ENCODE results near the gene HS3ST3A1. TPM values are rescaled to one million over a fixed set of nuclear protein-coding genes. Genes with fewer than 3 reads are reported as not detected.

Gene HS3ST3A1
- total and polyA plus RNA-seq, 2 experiments from 2014 or later, result 5.4 to 24.1 TPM

DNA sequence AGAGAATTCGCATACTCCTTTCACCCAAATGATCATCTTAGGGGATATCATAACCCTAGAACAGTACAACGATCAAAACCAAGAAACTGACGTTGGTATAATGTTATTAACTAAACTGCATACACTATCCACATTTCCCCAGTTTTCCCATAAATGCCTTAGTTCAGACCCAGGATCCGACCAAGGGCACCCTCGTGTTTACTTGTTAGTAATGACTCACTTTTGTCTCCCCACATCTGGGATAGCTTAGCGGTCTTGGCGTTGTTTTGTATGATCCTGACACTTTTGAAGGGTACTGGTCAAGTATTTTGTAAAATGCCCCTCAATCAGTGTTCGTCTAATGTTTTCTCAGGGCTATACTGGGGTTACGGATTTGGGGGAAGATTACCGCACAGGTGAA, 8.0 kb downstream of the HS3ST3A1 start (continued):
- TF ChIP-seq CTCF (conservative IDR thresholded peaks at IDR 0.05; ENCODE audit: low read depth in 2 of 2), result no peak

DNA sequence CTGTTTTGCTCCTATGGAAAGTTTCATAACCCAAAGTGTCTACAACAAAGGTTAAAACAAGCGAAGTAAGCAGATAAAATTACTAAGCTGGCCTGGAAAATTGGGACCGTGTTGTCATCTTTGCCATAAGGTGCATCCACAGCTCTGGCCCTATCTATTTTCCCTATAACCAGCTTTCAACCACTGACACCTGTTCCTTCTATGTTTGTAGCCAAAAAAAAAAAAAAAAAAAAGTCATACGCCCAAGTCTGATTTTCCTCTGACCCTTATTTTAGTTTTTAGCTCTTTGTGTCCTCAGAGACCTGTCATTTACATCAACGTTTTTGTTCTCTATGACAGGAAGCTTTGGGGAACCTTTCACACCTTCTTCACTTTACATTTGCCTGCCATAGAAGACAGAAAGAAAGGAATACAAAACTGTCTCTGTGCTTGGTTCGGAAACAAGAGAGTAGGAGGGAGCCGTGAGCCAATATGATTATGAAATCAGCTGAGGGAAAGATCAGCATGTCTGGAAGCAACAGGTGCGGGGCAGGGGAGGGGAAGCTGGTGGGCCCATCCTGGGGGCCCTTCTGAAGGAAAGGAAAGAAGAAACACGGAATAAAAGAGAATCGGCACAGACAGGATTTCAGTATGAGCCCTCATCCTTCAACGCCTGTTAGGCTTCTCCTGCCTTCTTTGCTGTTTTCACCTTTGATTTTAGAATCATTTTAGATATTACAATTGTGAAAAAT, 8.5 kb downstream of the HS3ST3A1 start:
- Histone ChIP-seq H2AFZ (no peak overlapping the region), H3K4me3 (no peak overlapping the region), H3K27ac (ENCODE audit: low read depth) (no peak overlapping the region), H3K27me3 (ENCODE audit: insufficient read depth) (no peaks in the 10 kb centered on the region), H3K36me3 (ENCODE audit: insufficient read depth) (no peaks in the 10 kb centered on the region), H3K79me2 (replicated peaks; ENCODE audit: insufficient read depth) (peaks cover 50% of the 10 kb centered on the region), H3F3A (replicated peaks; ENCODE audit: low read depth) (no peaks in the 10 kb centered on the region), H3K4me1 (ENCODE audit: insufficient read depth) (peaks cover 11% of the 10 kb centered on the region; the same call in 1 of the 2 replicates), H3K9me2 (ENCODE audit: insufficient read depth) (no peaks in the 10 kb centered on the region), H4K20me1 (replicated peaks; ENCODE audit: insufficient read depth) (no peaks in the 10 kb centered on the region), H3K4me2 (no peak overlapping the region)
- Mint-ChIP-seq H3K27me3 (ENCODE audit: insufficient read depth, low read depth, poor library complexity) (no peaks in the 10 kb centered on the region), H3K4me1 (peaks cover 35% of the 10 kb centered on the region), H3K4me3 (no peak overlapping the region), H3K27ac (no peak overlapping the region), H3K36me3 (ENCODE audit: low read depth) (peaks cover 2% of the 10 kb centered on the region; the same call in 1 of the 3 replicates), H3K9me3 (no peaks in the 10 kb centered on the region)
- DNase-seq (ENCODE audit: low spot score) (no peak), ATAC-seq (no peak)
- no peak for TF ChIP-seq POLR2AphosphoS5 (IDR thresholded peaks at IDR 0.05; ENCODE audit: low read depth)
- TF ChIP-seq CREB1 (CRISPR knock-in tag; IDR thresholded peaks at IDR 0.05; ENCODE audit: low read depth), result no peak
- no peak for TF ChIP-seq ZNF462 (CRISPR knock-in tag; IDR thresholded peaks at IDR 0.05)
- no peak for TF ChIP-seq ZNF331 (CRISPR knock-in tag; IDR thresholded peaks at IDR 0.05; ENCODE audit: low read depth)
- TF ChIP-seq, protein P1, sequence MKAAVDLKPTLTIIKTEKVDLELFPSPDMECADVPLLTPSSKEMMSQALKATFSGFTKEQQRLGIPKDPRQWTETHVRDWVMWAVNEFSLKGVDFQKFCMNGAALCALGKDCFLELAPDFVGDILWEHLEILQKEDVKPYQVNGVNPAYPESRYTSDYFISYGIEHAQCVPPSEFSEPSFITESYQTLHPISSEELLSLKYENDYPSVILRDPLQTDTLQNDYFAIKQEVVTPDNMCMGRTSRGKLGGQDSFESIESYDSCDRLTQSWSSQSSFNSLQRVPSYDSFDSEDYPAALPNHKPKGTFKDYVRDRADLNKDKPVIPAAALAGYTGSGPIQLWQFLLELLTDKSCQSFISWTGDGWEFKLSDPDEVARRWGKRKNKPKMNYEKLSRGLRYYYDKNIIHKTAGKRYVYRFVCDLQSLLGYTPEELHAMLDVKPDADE (IDR thresholded peaks at IDR 0.05), result no peak
- TF ChIP-seq ZNF114 (CRISPR knock-in tag; IDR thresholded peaks at IDR 0.05), result no peak
- TF ChIP-seq CTCF (conservative IDR thresholded peaks at IDR 0.05; ENCODE audit: low read depth in 2 of 2), result no peak
- TF ChIP-seq REST (IDR thresholded peaks at IDR 0.05; ENCODE audit: unreplicated experiment), result no peak
